GM19455 (cell line): ENCODE results near the gene ERC2.

Experiments used
- ATAC-seq: cut with Tn5 transposase; IDR thresholded peaks from one replicate; pipeline ENCODE4 v1.9.1; 2021; ENCODE audit not compliant: unreplicated experiment

The ERC2 gene

DNA sequence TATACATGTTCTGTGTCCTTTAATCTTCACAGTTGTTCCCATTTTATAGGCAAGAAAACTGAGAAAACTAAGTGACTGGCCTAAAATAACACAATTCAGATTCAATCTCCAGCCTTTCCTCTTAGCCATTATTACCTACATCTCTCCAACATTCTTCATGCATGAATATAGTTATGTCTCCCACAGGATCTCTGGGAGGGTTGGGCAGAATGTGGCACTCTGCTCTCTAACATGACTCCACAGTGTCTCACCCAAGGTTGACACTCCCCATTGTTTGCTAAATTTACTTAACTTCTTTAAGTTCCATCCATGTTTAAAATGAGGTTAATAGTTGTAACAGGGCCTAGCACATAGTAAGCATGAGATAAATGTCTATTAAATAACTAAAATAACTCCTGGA lies 276.3 kb downstream of the ERC2 start:
- ATAC-seq, result no peak

DNA sequence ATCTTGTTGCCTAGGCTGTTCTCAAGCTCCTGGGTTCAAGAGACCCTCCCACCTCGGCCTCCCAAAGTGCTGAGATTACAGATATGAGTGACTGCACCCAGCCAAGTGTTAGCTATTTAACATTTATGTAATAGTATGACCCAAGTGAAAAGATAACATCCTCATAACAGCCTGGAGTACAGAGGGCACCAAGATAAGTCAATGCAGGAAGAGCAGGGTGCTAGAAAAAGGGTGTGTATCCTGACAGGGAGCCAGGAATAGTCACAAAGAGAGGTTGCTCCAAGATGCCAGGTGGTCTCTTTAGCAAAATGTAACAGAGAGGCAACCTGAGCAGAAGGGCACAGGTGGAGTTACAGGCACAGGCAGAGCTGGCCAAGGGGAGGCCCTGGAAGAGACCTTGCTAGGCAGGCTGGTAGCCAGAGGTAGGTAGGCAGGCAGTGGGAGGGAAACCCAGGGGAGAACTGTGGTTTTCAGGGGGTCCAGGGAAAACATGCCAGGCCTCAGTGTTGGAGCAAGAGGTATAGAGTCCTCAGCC lies 277.4 kb downstream of the ERC2 start:
- no peak for ATAC-seq

DNA sequence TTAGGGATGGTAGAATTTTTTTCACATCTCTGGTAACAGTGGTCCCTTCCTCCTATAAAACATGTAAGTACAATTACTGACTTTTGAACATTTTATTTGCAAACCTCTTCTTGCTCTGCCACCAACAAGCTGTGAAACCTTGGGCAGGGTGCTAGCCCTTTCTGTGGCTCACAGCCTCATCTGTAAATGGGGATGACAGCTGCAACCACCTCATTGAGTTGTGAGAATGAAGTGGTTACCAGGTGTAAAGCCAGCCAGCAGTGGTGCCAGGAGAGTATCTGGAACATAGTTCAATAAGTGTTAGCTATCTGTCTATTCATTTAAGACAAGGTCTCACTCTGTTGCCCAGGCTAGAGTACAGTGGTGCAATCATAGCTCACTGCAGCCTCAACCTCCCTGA lies 278.1 kb downstream of the ERC2 start:
- ATAC-seq, result no peak

DNA sequence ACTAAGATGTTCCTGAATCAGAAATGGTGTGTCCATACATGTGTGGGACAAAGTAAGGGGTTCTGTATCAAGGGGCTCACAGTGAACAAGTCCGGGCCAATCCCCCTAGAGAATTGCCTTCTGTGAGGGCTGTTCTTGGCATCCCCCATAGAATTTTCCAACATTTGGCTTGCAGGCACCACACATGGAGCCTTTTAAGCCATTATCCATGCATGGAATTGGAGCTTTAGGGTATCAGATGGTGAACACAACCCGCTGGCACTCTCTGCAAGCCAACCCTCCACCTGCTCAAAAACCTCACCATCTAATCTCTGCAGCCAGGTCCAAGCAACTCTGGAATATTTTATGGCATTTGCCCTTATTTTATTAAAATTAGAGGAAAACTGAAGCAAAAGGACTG lies 278.7 kb downstream of the ERC2 start:
- ATAC-seq, result no peak

DNA sequence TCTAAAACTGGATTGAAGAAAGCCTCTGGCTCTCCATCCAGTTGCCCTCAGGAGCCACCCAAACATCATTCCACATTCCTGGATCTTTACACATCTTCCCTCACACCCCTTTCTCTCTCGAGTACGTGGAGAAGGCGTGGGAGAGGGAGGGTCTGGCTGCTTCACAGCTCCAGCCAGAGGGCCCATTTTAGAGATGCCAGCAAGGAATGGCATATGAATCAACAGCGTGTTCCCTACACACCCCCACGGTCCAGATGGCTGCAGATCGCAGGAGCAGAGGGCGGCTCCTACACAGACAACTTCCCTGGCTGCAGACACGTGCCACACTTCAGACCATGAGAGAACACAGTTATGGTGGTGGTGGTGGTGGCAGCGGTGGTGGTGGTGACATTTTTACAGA lies 280.1 kb downstream of the ERC2 start:
- ATAC-seq, result no peak

DNA sequence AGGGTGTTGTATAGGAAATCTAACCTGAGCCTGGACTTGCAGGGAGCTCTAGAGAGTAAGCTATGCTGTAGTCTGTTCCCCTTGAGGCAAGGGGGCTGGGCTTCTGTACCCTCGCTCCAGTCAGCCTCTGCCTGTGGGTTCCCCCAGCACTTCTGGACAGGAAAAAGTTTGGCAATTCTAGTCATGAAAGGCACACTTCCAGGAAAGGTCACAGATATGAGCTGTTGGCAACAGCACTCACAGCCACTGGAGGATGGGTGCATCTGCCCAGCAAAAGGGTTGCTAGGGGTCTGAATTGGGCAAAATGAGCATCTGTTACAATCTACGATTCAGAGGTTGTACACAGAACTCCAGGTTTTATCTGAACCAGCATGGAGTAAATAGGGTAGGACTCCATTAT lies 281.2 kb downstream of the ERC2 start:
- ATAC-seq, result no peak

DNA sequence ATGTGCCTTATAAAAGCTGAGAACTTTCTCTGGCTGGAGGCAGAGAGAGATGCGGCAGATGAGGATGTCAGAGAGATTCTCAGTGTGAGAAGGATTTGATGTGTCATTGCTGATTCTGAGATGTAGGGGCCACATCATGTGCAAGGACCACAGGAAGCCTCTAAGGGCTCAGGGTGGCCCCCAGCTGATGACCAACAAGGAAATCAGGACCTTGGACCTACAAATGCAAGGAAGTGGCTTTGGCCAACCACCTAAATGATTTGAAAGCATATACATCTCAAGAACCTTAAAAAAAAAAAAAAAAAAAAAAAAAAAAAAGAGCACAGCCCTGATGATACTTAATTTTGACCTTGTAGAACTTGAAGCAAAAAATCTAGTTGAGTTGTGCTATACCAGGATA lies 282.4 kb downstream of the ERC2 start:
- ATAC-seq, result no peak

DNA sequence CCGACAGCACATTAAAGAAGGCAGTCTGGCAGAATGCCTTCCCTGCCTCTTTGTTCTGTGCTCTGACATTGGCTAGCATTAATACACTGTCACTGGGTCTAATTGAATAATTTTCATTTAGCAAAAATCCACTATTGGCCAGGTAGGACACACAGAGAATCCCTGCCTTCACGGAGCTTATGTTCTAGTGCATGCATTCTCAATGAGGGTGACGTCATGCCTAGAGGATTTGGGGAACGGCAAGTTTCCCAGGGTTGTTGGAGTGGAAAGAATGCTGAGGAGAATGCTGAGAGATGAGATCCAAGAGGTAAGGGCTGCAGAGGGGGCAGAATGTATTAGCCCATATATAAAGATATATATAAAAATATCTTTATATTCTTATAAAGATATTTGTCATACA lies 284.7 kb downstream of the ERC2 start:
- no peak for ATAC-seq

DNA sequence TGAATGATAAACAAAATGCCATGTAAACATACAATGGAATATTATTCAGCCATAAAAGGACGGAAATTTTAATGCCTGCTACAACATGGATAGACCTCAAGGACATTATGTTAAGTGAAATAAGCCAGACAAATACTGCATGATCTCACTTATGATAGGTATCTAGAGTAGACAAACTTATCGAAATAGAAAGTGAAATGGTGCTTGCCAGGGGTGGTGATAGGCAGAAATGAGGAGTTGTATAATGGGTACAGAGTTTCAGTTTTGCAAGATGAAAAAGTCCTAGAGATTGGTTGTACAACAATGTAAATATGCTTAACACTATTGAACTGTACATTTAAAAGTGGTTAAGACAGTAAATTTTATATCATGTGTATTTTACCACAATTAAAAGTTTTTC lies 287.8 kb downstream of the ERC2 start:
- no peak for ATAC-seq

DNA sequence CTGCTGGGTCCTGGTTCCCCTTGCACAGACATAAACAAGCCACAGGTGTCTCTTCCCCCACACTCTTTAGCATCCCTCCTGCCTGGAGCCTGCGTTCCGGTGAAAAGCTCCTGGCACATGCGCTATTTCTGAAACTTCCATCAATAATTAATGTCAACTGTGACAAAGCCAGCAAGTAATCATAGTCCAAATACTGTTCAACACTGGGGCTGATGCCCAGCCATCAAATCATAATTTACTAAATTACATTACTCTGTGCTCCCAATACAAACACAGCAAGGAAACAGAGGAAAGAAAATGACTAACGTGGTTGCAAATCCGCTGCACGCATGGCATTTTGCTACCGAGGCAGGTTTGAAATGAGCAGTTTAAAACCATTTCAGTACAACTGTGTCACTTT lies 294.7 kb downstream of the ERC2 start:
- ATAC-seq, result no peak

DNA sequence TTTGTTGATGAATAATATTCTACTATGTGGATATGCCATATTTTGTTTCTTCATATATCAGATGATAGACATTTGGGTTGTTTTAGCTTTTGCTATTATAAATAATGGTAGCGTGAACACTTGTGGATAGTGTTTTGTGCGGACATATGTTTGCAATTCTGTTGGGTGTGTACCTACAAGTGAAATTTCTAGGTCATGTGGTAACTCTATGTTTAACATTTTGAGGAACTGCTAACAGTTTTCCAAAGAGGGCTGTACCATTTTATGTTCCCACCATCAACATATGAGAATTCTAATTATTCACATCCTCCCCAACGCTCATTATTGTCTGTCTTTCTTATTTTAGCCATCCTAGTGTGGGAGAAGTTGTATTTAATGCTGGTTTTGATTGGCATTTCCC lies 303.8 kb downstream of the ERC2 start:
- no peak for ATAC-seq

DNA sequence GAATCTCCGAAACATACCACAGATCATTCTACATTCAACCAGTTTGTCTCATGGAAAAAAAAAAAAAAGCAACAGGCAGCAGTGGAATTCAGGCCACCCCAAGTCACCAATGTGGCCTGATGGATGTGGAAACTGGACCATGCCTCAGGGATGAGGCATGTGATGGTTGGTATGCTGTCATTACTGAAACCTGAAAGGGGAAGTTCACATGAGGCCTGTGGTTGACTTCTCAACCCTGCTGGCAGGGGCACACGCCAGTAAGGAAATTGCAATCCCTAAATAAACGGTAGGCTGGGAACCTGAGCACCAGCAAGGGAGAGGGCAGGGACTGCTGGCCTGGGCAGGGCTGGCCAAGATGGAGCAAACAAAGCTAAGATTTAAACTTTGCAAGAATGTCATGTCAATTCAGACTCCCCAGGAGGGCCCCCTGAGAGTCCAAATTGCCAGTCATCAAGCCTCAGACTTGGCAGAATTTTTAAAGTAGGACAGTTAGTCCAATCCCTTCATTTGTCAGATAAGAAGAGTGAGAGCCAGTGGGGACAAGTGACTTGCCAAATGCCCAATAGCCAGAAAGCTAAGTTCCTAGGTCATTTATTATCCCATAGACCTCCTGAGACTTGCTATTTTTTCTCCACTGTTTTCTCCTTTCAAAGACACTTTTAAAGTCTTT lies 310.4 kb downstream of the ERC2 start:
- no peak for ATAC-seq

DNA sequence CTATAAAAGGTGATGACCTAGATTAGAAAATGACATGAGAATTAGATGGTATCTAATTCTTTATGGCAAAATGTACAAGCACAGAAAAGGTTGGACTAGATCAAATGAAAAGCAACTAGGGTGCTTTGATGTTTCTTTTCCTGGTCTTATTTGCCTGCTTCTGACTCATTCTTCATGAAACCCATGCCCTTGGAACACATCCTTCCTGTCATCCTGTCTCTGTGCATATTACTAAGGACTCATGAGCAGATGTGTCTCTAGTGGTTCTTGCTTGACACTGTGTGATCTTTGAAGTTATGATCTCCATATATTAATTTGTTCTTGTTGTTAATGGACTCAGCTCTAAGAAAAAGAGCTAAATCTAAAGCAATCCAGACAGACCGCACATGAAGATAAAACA lies 314.0 kb downstream of the ERC2 start:
- ATAC-seq, result no peak

DNA sequence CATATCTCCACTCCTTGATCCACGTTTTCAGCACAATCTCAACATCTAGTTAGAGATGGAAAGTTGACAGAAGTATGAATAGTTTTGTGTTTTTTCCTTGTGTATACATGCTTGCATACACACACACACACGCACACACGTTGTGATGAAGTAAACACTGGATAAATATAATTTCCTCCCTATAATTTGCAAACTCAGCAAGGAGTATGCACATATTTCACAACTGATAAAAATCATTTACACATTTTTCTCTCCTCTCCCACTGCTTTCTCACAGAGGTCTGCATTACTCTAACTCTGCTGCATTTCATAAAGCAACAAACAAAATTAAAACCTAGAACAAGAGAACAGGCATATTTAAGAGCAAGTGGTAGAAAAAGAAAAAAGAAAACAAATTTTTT lies 320.9 kb downstream of the ERC2 start:
- no peak for ATAC-seq

DNA sequence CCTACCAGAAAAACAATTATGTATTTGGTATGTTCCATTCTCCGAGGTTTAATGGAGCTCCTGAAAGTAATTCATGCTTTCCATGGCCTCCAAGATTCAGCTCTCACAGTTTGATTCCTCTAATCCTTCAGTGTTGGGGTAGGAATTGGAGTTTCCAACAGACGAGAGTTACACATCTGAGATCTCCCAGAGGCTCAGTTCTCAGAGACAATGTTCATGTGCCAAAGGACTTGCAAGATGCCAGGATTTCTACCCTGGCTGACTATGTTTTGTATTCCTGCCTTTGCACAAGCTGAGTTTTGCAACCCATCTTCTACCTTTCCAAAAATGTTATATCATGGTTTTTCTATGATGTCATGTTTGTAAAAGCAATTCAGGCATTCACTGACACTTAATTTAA lies 322.9 kb downstream of the ERC2 start:
- ATAC-seq, result no peak

DNA sequence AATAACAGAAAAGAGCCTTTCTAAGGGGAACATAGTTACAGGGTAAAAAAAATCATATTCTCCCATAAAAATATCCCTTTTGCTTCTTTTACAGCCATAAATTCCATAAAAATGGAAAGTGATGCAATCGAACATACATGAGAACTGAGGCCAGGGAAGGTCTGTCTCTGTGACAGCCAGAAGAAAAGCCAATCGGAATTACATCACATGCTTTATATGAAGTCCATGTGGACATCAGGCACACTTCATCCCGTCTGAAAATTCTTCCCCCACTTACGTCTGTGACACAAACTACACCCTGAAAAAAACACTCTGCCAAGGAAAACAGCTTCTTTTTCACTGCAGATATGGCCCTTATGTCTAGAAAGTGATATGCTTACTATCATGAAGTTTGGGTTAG lies 323.5 kb downstream of the ERC2 start:
- no peak for ATAC-seq

DNA sequence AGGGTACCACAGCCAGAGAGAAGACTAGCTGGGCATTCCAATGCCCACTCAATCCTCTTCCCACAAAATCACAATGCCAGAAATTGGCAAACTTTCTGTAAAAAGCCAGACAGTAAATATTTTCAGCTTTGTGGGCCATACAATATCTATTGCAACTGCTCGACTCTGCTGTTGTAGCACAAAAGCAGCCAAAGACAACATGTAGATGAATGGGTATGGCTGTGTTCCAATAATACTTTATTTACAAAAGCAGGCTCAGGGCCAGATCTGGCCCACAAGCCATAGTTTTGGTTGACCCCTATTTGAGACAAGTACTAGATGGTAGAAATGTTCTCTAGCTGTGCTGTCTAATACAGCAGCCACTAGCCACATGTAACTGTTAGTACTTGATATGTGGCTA lies 330.9 kb downstream of the ERC2 start:
- no peak for ATAC-seq

DNA sequence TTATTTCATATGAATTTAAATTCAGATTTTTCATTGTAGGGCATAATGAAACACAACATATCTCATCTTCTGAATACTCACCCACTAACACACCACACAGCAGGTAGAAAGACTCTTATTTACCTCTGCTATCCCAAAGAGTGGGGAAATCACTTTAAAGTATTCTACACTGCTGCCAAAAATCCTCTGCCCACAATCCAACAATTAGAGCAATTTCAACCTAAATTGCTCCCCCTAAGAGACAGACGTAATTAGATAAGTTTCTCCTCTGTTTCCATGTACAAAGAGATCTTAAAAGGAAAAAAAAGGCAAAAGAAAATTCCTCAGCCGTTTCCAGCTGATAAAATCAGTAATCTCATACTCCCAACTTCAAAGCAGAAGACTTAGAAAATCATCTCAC lies 331.8 kb downstream of the ERC2 start:
- no peak for ATAC-seq

DNA sequence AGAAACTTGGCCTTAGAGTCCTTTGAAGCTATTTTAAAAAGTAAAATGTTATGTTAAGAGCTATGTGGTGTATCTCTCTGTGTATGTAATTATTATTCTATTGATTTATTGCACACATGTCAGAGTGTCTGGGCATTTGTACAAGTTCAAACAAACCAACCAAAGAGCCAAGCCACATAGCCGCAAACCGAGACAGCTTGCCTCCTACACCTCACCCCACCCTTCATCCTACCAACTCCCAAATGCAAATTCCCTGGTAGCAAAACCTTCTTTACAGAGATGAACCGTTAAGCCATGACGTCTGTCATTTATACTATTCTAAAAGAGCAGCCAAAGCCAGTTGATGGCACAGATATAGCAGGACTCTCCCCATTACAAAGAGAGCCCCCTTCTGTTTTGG lies 332.3 kb downstream of the ERC2 start:
- no peak for ATAC-seq

DNA sequence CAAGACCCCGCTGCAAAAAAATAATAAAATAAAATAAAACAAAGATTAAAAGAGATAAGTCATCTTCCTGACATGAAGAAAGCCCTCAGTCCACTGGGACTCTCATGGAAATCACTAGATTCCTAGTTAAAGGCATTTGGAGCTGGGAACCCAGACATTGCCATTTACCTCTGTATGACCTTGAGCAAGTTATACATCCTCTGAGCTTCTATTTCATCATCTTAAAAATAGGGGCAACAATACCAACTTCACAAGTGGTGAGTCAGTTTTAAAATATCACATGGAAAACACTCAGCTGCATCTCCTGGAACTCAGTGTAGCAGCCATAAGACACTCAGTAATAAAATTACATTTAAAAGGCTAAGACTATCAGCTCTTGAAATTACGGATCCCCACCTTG lies 334.8 kb downstream of the ERC2 start:
- ATAC-seq, result no peak

DNA sequence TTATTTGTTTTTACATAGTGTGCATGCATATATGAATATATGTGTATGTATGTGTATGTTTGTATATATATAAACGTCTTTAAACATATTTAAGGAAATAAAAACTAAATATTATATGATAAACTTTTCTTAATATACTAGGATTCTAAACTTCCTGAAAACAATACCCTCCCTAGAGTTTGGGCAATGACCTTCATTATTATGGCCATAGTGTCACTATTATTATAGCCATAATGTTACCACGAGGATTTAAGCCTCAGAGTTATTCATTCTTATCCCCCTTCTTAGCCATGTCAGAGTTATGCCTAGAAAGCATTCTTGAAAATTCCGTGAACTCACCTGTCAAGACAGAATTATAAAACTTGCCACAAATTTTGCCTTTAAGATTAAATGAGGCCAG lies 335.5 kb downstream of the ERC2 start:
- ATAC-seq, result no peak

DNA sequence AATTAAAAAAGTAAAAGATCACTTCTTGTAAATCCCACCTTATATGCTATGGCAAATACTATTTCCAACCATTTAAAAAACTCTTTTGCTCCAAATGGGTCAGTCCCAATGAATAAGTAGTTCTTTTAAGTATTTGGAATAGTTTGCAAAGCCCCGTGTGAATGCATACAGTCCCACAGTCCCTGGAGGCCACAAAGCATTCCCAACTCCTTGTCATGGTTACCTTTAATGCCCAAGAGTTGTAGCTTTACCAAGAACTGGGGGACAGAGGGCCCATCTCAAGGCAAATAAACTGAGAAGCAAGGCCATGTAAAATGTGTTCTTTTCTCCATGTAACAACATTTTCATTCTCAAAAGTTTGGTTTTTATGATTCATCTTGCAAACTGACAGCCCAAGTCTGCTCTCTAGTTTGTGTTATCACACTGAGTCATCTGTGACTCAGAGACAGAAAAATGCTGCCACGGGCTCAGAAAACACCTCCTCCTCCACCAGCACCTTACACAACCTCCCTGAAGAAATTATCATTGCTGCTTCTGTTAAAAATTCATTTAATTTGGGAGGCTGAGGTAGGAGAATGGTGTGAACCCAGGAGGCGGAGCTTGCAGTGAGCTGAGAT lies 336.2 kb downstream of the ERC2 start:
- ATAC-seq, result no peak

DNA sequence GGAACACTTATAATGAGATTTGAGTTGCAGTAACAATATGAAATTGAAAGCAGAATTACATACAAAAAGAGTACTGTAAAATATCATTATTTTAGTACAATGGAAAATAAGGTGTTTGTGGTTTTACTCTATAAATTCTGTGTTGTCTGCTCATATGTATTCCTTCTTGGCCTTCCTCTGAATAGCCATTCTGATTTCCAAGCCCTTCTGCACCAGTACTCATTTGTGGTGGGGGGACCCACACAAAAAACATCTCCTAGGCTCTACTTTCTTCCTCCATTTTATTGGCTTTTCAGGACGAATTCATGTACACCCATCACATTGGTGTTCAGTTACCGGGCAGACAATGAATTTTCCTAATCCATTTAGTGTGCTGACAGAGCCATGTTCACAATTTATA lies 338.2 kb downstream of the ERC2 start:
- no peak for ATAC-seq
